Measurements from ENCODE around the gene ADGRD1.

Gene ADGRD1

GRCh38 chr12:131028587-131029338 lies 75.1 kb downstream of the ADGRD1 start:
- Mint-ChIP-seq H3K4me3 (no peak overlapping the region), H3K27ac (no peak overlapping the region), H3K36me3 (ENCODE audit: low read depth) (no peaks in the 10 kb centered on the region), H3K9me3 (no peaks in the 10 kb centered on the region), H3K27me3 (peaks cover 7% of the 10 kb centered on the region), H3K4me1 (ENCODE audit: low read depth) (no peaks in the 10 kb centered on the region)
- intact Hi-C loops (cut with micrococcal nuclease), result no loop called here

- peaks cover 12% of the 10 kb centered on the region for H3K27me3 Mint-ChIP-seq
- H3K9me3 Mint-ChIP-seq, result no peaks in the 10 kb centered on the region
- no peak overlapping the region for H3K4me3 Mint-ChIP-seq
Measured at GRCh38 chr12:131030472-131031328, 77.0 kb downstream of the ADGRD1 start.

GRCh38 chr12:131032082-131032750 lies 78.5 kb downstream of the ADGRD1 start:
- Mint-ChIP-seq H3K4me1 (ENCODE audit: low read depth) (no peaks in the 10 kb centered on the region), H3K27ac (no peak overlapping the region), H3K9me3 (peaks cover 9% of the 10 kb centered on the region), H3K27me3 (peaks cover 10% of the 10 kb centered on the region), H3K36me3 (ENCODE audit: low read depth) (peaks cover 6% of the 10 kb centered on the region), H3K4me3 (no peak overlapping the region)
- intact Hi-C loops (cut with micrococcal nuclease), result no loop called here

More at GRCh38 chr12:131030472-131031328, 77.0 kb downstream of the ADGRD1 start:
- intact Hi-C loops (cut with micrococcal nuclease), result no loop called here
- Mint-ChIP-seq H3K36me3 (ENCODE audit: low read depth) (no peaks in the 10 kb centered on the region), H3K27ac (no peak overlapping the region), H3K4me1 (ENCODE audit: low read depth) (no peaks in the 10 kb centered on the region)

GRCh38 chr12:131033486-131033885 lies 79.8 kb downstream of the ADGRD1 start:
- intact Hi-C loops (cut with micrococcal nuclease), result no loop called here

GRCh38 chr12:131033886-131034482 lies 80.3 kb downstream of the ADGRD1 start:
- intact Hi-C loops (cut with micrococcal nuclease), result no loop called here
- Mint-ChIP-seq H3K27ac (no peak overlapping the region), H3K27me3 (peaks cover 10% of the 10 kb centered on the region), H3K36me3 (ENCODE audit: low read depth) (peaks cover 6% of the 10 kb centered on the region), H3K4me3 (no peak overlapping the region), H3K9me3 (peaks cover 11% of the 10 kb centered on the region), H3K4me1 (ENCODE audit: low read depth) (no peaks in the 10 kb centered on the region)

More at GRCh38 chr12:131033486-131033885, 79.8 kb downstream of the ADGRD1 start:
- Mint-ChIP-seq H3K27ac (no peak overlapping the region), H3K4me1 (ENCODE audit: low read depth) (no peaks in the 10 kb centered on the region), H3K27me3 (peaks cover 10% of the 10 kb centered on the region), H3K4me3 (no peak overlapping the region), H3K9me3 (peaks cover 11% of the 10 kb centered on the region), H3K36me3 (ENCODE audit: low read depth) (peaks cover 6% of the 10 kb centered on the region)

GRCh38 chr12:131034631-131035244 lies 81.0 kb downstream of the ADGRD1 start:
- no peak overlapping the region for H3K27ac Mint-ChIP-seq
- peaks cover 6% of the 10 kb centered on the region for H3K36me3 Mint-ChIP-seq (ENCODE audit: low read depth)
- peaks cover 11% of the 10 kb centered on the region for H3K9me3 Mint-ChIP-seq
- H3K4me3 Mint-ChIP-seq, result no peak overlapping the region
- intact Hi-C loops (cut with micrococcal nuclease), result no loop called here
- H3K27me3 Mint-ChIP-seq, result peaks cover 10% of the 10 kb centered on the region
- H3K4me1 Mint-ChIP-seq (ENCODE audit: low read depth), result no peaks in the 10 kb centered on the region

- intact Hi-C loops (cut with micrococcal nuclease), result no loop called here
- Mint-ChIP-seq H3K27me3 (peaks cover 10% of the 10 kb centered on the region), H3K36me3 (ENCODE audit: low read depth) (peaks cover 6% of the 10 kb centered on the region), H3K9me3 (peaks cover 11% of the 10 kb centered on the region), H3K4me1 (ENCODE audit: low read depth) (no peaks in the 10 kb centered on the region), H3K27ac (no peak overlapping the region), H3K4me3 (no peak overlapping the region)
Measured at GRCh38 chr12:131035245-131035681, 81.6 kb downstream of the ADGRD1 start.

GRCh38 chr12:131038159-131038558 lies 84.5 kb downstream of the ADGRD1 start:
- H3K4me1 Mint-ChIP-seq (ENCODE audit: low read depth), result no peaks in the 10 kb centered on the region

GRCh38 chr12:131038961-131039950 lies 85.5 kb downstream of the ADGRD1 start:
- H3K27me3 Mint-ChIP-seq, result peaks cover 3% of the 10 kb centered on the region

More at GRCh38 chr12:131038159-131038558, 84.5 kb downstream of the ADGRD1 start:
- peaks cover 6% of the 10 kb centered on the region for H3K36me3 Mint-ChIP-seq (ENCODE audit: low read depth)
- peaks cover 5% of the 10 kb centered on the region for H3K27me3 Mint-ChIP-seq
- intact Hi-C loops (cut with micrococcal nuclease), result no loop called here
- no peak overlapping the region for H3K4me3 Mint-ChIP-seq
- H3K9me3 Mint-ChIP-seq, result peaks cover 11% of the 10 kb centered on the region
- H3K27ac Mint-ChIP-seq, result no peak overlapping the region

GRCh38 chr12:131040491-131040890 lies 86.8 kb downstream of the ADGRD1 start:
- intact Hi-C loops (cut with micrococcal nuclease), result no loop called here
- H3K36me3 Mint-ChIP-seq (ENCODE audit: low read depth), result peaks cover 6% of the 10 kb centered on the region
- H3K4me3 Mint-ChIP-seq, result no peak overlapping the region
- H3K27ac Mint-ChIP-seq, result no peak overlapping the region
- no peaks in the 10 kb centered on the region for H3K4me1 Mint-ChIP-seq (ENCODE audit: low read depth)
- peaks cover 11% of the 10 kb centered on the region for H3K9me3 Mint-ChIP-seq
- no peaks in the 10 kb centered on the region for H3K27me3 Mint-ChIP-seq

More at GRCh38 chr12:131038961-131039950, 85.5 kb downstream of the ADGRD1 start:
- Mint-ChIP-seq H3K4me1 (ENCODE audit: low read depth) (no peaks in the 10 kb centered on the region), H3K4me3 (no peak overlapping the region), H3K9me3 (peaks cover 11% of the 10 kb centered on the region), H3K36me3 (ENCODE audit: low read depth) (peaks cover 6% of the 10 kb centered on the region), H3K27ac (no peak overlapping the region)
- intact Hi-C loops (cut with micrococcal nuclease), result no loop called here

GRCh38 chr12:131041216-131041967 lies 87.7 kb downstream of the ADGRD1 start:
- peaks cover 10% of the 10 kb centered on the region for H3K9me3 Mint-ChIP-seq
- H3K36me3 Mint-ChIP-seq (ENCODE audit: low read depth), result peaks cover 6% of the 10 kb centered on the region
- H3K4me1 Mint-ChIP-seq (ENCODE audit: low read depth), result no peaks in the 10 kb centered on the region
- H3K4me3 Mint-ChIP-seq, result no peak overlapping the region
- intact Hi-C loops (cut with micrococcal nuclease), result no loop called here
- no peaks in the 10 kb centered on the region for H3K27me3 Mint-ChIP-seq
- no peak overlapping the region for H3K27ac Mint-ChIP-seq

Data from dendritic cell treated with granulocyte-macrophage colony-stimulating factor and Interleukin-4, amounts not matched to agents 40 ng/mL and 50 ng/mL, for 4 days (primary cell).